Ureter (tissue), 1 donor: ENCODE measurements around the gene KY. TPM values are rescaled to one million over a fixed set of nuclear protein-coding genes. Genes with fewer than 3 reads are reported as not detected.

ENCODE experiments used
- DNase-seq: peaks from one replicate; pipeline ENCODE4 v3.0.0-alpha.2; 2020; ENCODE audit warnings: low spot score
- total RNA-seq: library from RNA; stranded (reverse); gene quantifications from one replicate; pipeline ENCODE4 v1.2.4, GENCODE V29; 2023
- donor health status: DM: yes; HTN: yes; CAD: no.

Gene KY
- total RNA-seq, 1 donor from 2014 or later: 2.0 TPM

GRCh38 chr3:134667956-134668355 is 17.1 kb upstream of the KY start:
- DNase-seq: no peak

GRCh38 chr3:134667406-134667805 is 16.6 kb upstream of the KY start:
- DNase-seq: no peak

GRCh38 chr3:134666885-134667284 is 16.1 kb upstream of the KY start:
- no peak for DNase-seq

GRCh38 chr3:134666466-134666865 is 15.6 kb upstream of the KY start:
- DNase-seq: no peak

GRCh38 chr3:134666052-134666451 is 15.2 kb upstream of the KY start:
- no peak for DNase-seq

- no peak for DNase-seq
These were observed 14.4 kb upstream of the KY start for GRCh38 chr3:134665243-134665642.

GRCh38 chr3:134663721-134664456 is 13.1 kb upstream of the KY start:
- no peak for DNase-seq

- DNase-seq: no peak
These were observed 9.2 kb upstream of the KY start for GRCh38 chr3:134660046-134660441.

GRCh38 chr3:134659391-134660045 is 8.7 kb upstream of the KY start:
- DNase-seq: no peak

- no peak for DNase-seq
These were observed 7.7 kb upstream of the KY start for GRCh38 chr3:134658555-134658954.

- DNase-seq: peak; percentile 31
These were observed 5.5 kb upstream of the KY start for GRCh38 chr3:134656211-134656800.

GRCh38 chr3:134655706-134656105 is 4.9 kb upstream of the KY start:
- DNase-seq: no peak

GRCh38 chr3:134654031-134654430 is 3.2 kb upstream of the KY start:
- no peak for DNase-seq

- no peak for DNase-seq
These were observed 2.2 kb upstream of the KY start for GRCh38 chr3:134652886-134653630.

- no peak for DNase-seq
These were observed 1.6 kb upstream of the KY start for GRCh38 chr3:134652409-134652831.

GRCh38 chr3:134651347-134652041 is 672 bp upstream of the KY start:
- no peak for DNase-seq

- no peak for DNase-seq
These were observed 1.6 kb downstream of the KY start for GRCh38 chr3:134649106-134649705.

- DNase-seq: no peak
These were observed 2.7 kb downstream of the KY start for GRCh38 chr3:134647902-134648760.

GRCh38 chr3:134646086-134646485 is 4.7 kb downstream of the KY start:
- no peak for DNase-seq

GRCh38 chr3:134645515-134645914 is 5.3 kb downstream of the KY start:
- DNase-seq: no peak
